Neural cell (in vitro differentiated cells): ENCODE measurements around the gene SFXN3. TPM values are rescaled to one million over a fixed set of nuclear protein-coding genes. Genes with fewer than 3 reads are reported as not detected.

Experiments used
- H2AFZ ChIP-seq: fragments of 200-600, 300-800 bp; sonication (generic), shearing (Covaris generic); 2 replicates; pipeline ENCODE4 v1.6.0; 2014; ENCODE audit warnings: low read depth, mild to moderate bottlenecking, antibody characterized with exemption, low read length, moderate library complexity
- H3F3A ChIP-seq: fragments of 200-600 bp; shearing (Covaris generic); 2 replicates; pipeline ENCODE4 v1.6.1; 2016; ENCODE audit warnings: mild to moderate bottlenecking, moderate library complexity, mixed read lengths, antibody characterized with exemption, low read length; ENCODE audit not compliant: insufficient read depth, poor library complexity, severe bottlenecking
- H3K27ac ChIP-seq: fragments of 200-600, 300-800 bp; sonication (generic), shearing (Covaris generic); 2 replicates; pipeline ENCODE4 v1.5.1; 2014; ENCODE audit warnings: mild to moderate bottlenecking, low read length, moderate library complexity
- H3K27me3 ChIP-seq: fragments of 300-800, 200-600 bp; sonication (generic), shearing (Covaris generic); 2 replicates; pipeline ENCODE4 v1.6.0; 2014; ENCODE audit warnings: mild to moderate bottlenecking, low read depth, low read length, moderate library complexity; ENCODE audit not compliant: insufficient read depth
- H3K36me3 ChIP-seq: fragments of 300-800, 200-600 bp; sonication (generic), shearing (Covaris generic); 2 replicates; pipeline ENCODE4 v1.5.1; 2014; ENCODE audit warnings: mild to moderate bottlenecking, antibody characterized with exemption, low read length, moderate library complexity; ENCODE audit not compliant: insufficient read depth
- H3K4me2 ChIP-seq: fragments of 300-800, 200-600 bp; sonication (generic), shearing (Covaris generic); 2 replicates; pipeline ENCODE4 v1.6.0; 2014; ENCODE audit warnings: mild to moderate bottlenecking, low read length
- H3K4me3 ChIP-seq: fragments of 300-800, 200-600 bp; sonication (generic), shearing (Covaris generic); 2 replicates; pipeline ENCODE4 v1.5.1; 2014; ENCODE audit warnings: mild to moderate bottlenecking, low read length, moderate library complexity
- H3K79me2 ChIP-seq: fragments of 200-600 bp; shearing (Covaris generic); replicated peaks from 2 replicates; pipeline ENCODE4 v1.6.0; 2014; ENCODE audit warnings: mild to moderate bottlenecking, low read length, moderate library complexity; ENCODE audit not compliant: insufficient read depth
- H3K9ac ChIP-seq: fragments of 300-800, 200-600 bp; sonication (generic), shearing (Covaris generic); 2 replicates; pipeline ENCODE4 v1.6.1; 2016; ENCODE audit warnings: mild to moderate bottlenecking, low read length, mixed read lengths
- H3K9me2 ChIP-seq: fragments of 200-600 bp; shearing (Covaris generic); 2 replicates; pipeline ENCODE4 v1.6.1; 2016; ENCODE audit warnings: mild to moderate bottlenecking, low read length, mixed read lengths; ENCODE audit not compliant: insufficient read depth
- H3K9me3 ChIP-seq: fragments of 200-600, 300-800 bp; sonication (generic), shearing (Covaris generic); 2 replicates; pipeline ENCODE4 v1.6.1; 2016; ENCODE audit warnings: mild to moderate bottlenecking, mixed run types, low read length, moderate library complexity, mixed read lengths
- H4K20me1 ChIP-seq: fragments of 200-600 bp; shearing (Covaris generic); 2 replicates; pipeline ENCODE4 v1.6.1; 2016; ENCODE audit warnings: mild to moderate bottlenecking, mixed run types; ENCODE audit not compliant: insufficient read depth
- CTCF ChIP-seq: fragments of 450-650 bp; IDR thresholded peaks from 2 replicates; pipeline ENCODE4 v1.5.1; 2014; ENCODE audit warnings: antibody characterized with exemption, mild to moderate bottlenecking, moderate library complexity; ENCODE audit not compliant: poor library complexity, severe bottlenecking
- EP300 ChIP-seq: fragments of 450-650 bp; conservative IDR thresholded peaks from 2 replicates; pipeline ENCODE4 v1.6.1; 2014; ENCODE audit warnings: antibody characterized with exemption, mild to moderate bottlenecking, moderate library complexity; ENCODE audit not compliant: poor library complexity, severe bottlenecking
- EZH2 ChIP-seq: fragments of 200-600, 300-800 bp; shearing (Covaris generic), sonication (generic); IDR thresholded peaks from 2 replicates; pipeline ENCODE4 v1.6.1; 2014; ENCODE audit warnings: antibody characterized with exemption, low read length, borderline replicate concordance, mild to moderate bottlenecking; ENCODE audit not compliant: insufficient read depth, poor library complexity, severe bottlenecking
- MXI1 ChIP-seq: fragments of 450-650 bp; conservative IDR thresholded peaks from 2 replicates; pipeline ENCODE4 v1.6.1; 2014; ENCODE audit warnings: antibody characterized with exemption, mild to moderate bottlenecking; ENCODE audit not compliant: poor library complexity, severe bottlenecking
- POLR2AphosphoS5 ChIP-seq: IDR thresholded peaks from 2 replicates; pipeline ENCODE4 v1.6.1; 2012
- RAD21 ChIP-seq: fragments of 450-650 bp; conservative IDR thresholded peaks from 2 replicates; pipeline ENCODE4 v1.6.1; 2014; ENCODE audit warnings: antibody characterized with exemption, mild to moderate bottlenecking, moderate library complexity
- REST ChIP-seq: IDR thresholded peaks from 2 replicates; pipeline ENCODE4 v1.6.1; 2012; ENCODE audit warnings: borderline replicate concordance
- SMC3 ChIP-seq: fragments of 450-650 bp; conservative IDR thresholded peaks from 2 replicates; pipeline ENCODE4 v1.6.1; 2014; ENCODE audit warnings: antibody characterized with exemption, mild to moderate bottlenecking, moderate library complexity; ENCODE audit not compliant: poor library complexity
- TAF1 ChIP-seq: IDR thresholded peaks from 2 replicates; pipeline ENCODE4 v1.6.1; 2012; ENCODE audit warnings: low read depth
- polyA plus RNA-seq: library from polyadenylated mRNA; depleted of rRNA; stranded (reverse); fragments of >200 nt; gene quantifications from 2 replicates; pipeline ENCODE4 v1.2.3, GENCODE V29; 2014

Gene SFXN3
- polyA plus RNA-seq, 1 donor from 2014 or later = 52.1 TPM

- H3K27ac ChIP-seq = no peak overlapping the region
- H3K9me2 ChIP-seq = no peaks in the 10 kb centered on the region
- H3K9ac ChIP-seq = no peak overlapping the region
- no peaks in the 10 kb centered on the region for H3K36me3 ChIP-seq
- TF ChIP-seq CTCF (peak; percentile 41), RAD21 (no peak), TAF1 (no peak), MXI1 (no peak), EP300 (no peak), EZH2 (no peak)
- peak overlapping the region; percentile 66 for H3K4me3 ChIP-seq
- H3K79me2 ChIP-seq = no peaks in the 10 kb centered on the region
- H2AFZ ChIP-seq = no peak overlapping the region
- H3K9me3 ChIP-seq = no peaks in the 10 kb centered on the region
- no peaks in the 10 kb centered on the region for H4K20me1 ChIP-seq
- H3K4me2 ChIP-seq = no peak overlapping the region
- H3K27me3 ChIP-seq = peaks cover 73% of the 10 kb centered on the region
- peaks cover 3% of the 10 kb centered on the region for H3F3A ChIP-seq
Measured at GRCh38 chr10:101066146-101066895, 35.3 kb downstream of the SFXN3 start.

GRCh38 chr10:101066896-101067355 lies 35.9 kb downstream of the SFXN3 start:
- H4K20me1 ChIP-seq = no peaks in the 10 kb centered on the region
- H3K9me2 ChIP-seq = no peaks in the 10 kb centered on the region
- no peaks in the 10 kb centered on the region for H3F3A ChIP-seq
- TF ChIP-seq RAD21 (no peak), CTCF (no peak), TAF1 (no peak), SMC3 (no peak), POLR2AphosphoS5 (no peak), EZH2 (no peak), EP300 (no peak), REST (no peak), MXI1 (no peak)
- peaks cover 73% of the 10 kb centered on the region for H3K27me3 ChIP-seq
- H3K9ac ChIP-seq = no peak overlapping the region
- no peak overlapping the region for H2AFZ ChIP-seq
- H3K9me3 ChIP-seq = no peaks in the 10 kb centered on the region
- peak overlapping the region; percentile 66 for H3K4me3 ChIP-seq
- no peaks in the 10 kb centered on the region for H3K79me2 ChIP-seq
- H3K4me2 ChIP-seq = peak overlapping the region; percentile 61
- no peaks in the 10 kb centered on the region for H3K36me3 ChIP-seq
- H3K27ac ChIP-seq = no peak overlapping the region
